HTERT RPE-1 (cell line): ENCODE data around the gene SUSD1.

Experiments
- in situ Hi-C: fragments of 300-500 bp; cut with MboI; formaldehyde crosslinking; loops from 4 replicates; pipeline ENCODE4 v1.14.3; 2020; ENCODE audit warnings: low sequenced_read_pairs

SUSD1 gene

GRCh38 chr9:112028242-112029221 is 146.6 kb downstream of the SUSD1 start:
- in situ Hi-C loops, result no loop called here

- in situ Hi-C loops, result no loop called here
Observed at GRCh38 chr9:112025850-112026249, 149.2 kb downstream of the SUSD1 start.

- in situ Hi-C loops, result no loop called here
Observed at GRCh38 chr9:112021742-112022141, 153.4 kb downstream of the SUSD1 start.

GRCh38 chr9:112020680-112021596 is 154.2 kb downstream of the SUSD1 start:
- in situ Hi-C loops, result no loop called here

- in situ Hi-C loops, result no loop called here
Observed at GRCh38 chr9:112017878-112018277, 157.2 kb downstream of the SUSD1 start.

GRCh38 chr9:112015736-112016135 is 159.4 kb downstream of the SUSD1 start:
- in situ Hi-C loops, result no loop called here

GRCh38 chr9:112015149-112015548 is 159.9 kb downstream of the SUSD1 start:
- in situ Hi-C loops, result no loop called here

GRCh38 chr9:112013266-112013665 is 161.8 kb downstream of the SUSD1 start:
- in situ Hi-C loops, result no loop called here

- in situ Hi-C loops, result no loop called here
Observed at GRCh38 chr9:112012026-112012902, 162.8 kb downstream of the SUSD1 start.

- in situ Hi-C loops, result no loop called here
Observed at GRCh38 chr9:112011051-112011620, 164.0 kb downstream of the SUSD1 start.

- in situ Hi-C loops, result no loop called here
Observed at GRCh38 chr9:112010537-112010936, 164.6 kb downstream of the SUSD1 start.

GRCh38 chr9:112009656-112010055 is 165.4 kb downstream of the SUSD1 start:
- in situ Hi-C loops, result no loop called here

GRCh38 chr9:112007575-112008240 is 167.4 kb downstream of the SUSD1 start:
- in situ Hi-C loops, result no loop called here

- in situ Hi-C loops, result no loop called here
Observed at GRCh38 chr9:112006361-112007020, 168.6 kb downstream of the SUSD1 start.

GRCh38 chr9:112005939-112006338 is 169.2 kb downstream of the SUSD1 start:
- in situ Hi-C loops, result no loop called here

- in situ Hi-C loops, result no loop called here
Observed at GRCh38 chr9:112003538-112003937, 171.6 kb downstream of the SUSD1 start.

GRCh38 chr9:112002847-112003457 is 172.1 kb downstream of the SUSD1 start:
- in situ Hi-C loops, result no loop called here

GRCh38 chr9:112002131-112002846 is 172.8 kb downstream of the SUSD1 start:
- in situ Hi-C loops, result no loop called here
